NCI-H146 (cell line): ENCODE measurements around the gene USP6.
"Not testable (repeated sequence)": the region's sequence is repeated elsewhere in the genome, so short reads cannot be mapped to it uniquely, and the experiment has no call there.

Experiments
- DNase-seq: peaks from one replicate; lab custom pipeline; 2025; lab: John Stamatoyannopoulos, UW

Gene USP6

DNA sequence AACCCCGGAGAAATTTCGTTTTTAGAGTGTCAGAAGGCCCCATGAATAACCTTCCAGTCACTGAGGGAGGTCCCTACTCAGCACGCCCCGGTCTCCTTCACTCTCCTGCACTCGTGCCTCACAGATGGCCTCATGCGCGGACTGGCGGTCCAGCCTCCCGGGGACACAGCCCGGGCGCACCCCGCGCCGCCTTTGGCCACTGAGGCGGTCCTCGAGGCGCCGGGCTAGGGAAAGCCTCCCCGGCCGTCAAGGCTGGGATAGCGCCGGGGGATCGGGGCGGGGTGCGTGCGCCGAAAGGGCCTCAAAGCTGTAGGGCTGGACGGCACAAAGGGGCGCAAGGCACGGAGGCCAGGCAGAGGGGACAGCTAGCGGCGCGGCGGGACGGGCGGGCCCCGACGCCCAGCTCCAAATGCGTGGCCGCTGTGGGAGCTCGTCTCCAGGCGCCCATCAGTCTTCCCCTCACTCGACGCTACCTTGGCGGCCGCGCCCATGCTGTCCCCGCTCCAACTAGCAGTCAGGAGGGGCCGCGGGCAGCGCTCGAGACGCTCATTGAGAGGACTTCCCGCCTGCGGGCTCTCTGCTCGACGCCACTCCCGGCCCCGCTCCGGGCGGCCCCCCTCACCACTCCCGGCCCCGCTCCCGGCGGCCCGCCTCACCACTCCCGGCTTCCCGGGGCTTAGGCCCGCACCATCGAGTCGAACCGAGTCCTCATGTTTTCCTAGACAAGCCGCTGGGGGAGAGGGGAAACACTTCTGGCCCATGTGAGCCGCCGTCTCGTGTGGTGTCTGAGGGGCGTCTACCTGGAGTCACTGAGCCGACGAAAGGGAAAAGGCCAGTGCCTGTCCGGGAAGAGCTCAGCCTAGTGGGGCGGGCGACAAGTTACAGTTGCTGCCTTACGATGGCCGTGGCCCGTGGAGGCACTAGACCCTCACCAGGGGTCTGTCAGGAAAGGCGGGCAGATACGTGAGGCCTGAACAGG lies at the start of gene USP6:
Gene USP6, plus strand, starts transcription at position 360 of the 979 bp plus-strand sequence. CDS start 14,336 bp downstream, outside the sequence.
- DNase-seq, result no peak

DNA sequence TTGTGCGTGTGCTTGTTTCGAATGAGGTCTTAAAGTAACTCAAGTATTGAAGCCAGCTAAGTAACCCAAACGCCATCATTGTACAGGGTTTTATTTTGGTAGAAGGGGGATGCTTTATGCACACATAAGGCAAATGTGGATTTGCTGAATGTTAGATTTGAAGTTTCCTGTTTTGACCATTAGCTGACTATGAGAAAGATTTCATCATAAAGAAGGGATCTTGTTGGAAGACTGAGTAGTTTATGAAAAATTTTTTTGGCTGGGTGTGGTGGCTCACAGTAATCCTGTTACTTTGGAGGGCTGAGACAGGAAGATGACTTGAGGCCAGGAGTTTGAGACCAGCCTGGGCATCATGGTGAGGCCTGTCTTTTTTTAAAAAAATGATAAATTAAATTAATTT lies 47.6 kb upstream of the USP6 start:
- no peak for DNase-seq

- DNase-seq, result no peak
These were observed 46.1 kb upstream of the USP6 start for GRCh38 chr17:5069724-5070123.

DNA sequence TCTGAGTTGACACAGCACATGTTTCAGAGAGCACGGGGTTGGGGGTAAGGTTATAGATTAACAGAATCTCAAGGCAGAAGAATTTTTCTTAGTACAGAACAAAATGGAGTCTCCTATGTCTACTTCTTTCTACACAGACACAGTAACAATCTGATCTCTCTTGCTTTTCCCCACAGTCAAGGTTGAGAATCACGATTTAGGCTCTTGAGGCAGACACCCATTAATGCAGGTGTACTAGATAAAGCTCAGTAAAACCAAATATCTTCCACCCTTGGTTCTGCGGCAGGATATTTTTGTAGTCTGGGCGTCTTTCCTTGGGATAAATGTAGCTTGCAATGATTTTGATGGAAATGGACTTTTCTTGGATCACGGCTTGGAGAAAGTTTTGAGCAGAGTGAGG lies 40.4 kb upstream of the USP6 start:
- not testable (repeated sequence) for DNase-seq

DNA sequence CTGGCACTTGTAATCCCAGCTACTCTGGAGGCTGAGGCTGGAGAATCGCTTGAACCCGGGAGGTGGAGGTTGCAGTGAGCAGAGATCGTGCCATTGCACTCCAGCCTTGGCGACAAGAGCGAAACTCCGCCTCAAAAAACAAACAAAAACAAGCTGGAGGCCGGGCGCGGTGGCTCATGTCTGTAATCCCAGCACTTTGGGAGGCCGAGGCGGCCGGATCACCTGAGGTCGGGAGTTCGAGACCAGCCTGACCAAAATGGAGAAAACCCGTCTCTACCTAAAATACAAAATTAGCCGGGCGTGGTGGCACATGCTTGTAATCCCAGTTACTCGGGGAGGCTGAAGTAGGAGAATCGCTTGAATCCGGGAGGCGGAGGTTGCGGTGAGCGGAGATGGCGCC lies 38.6 kb upstream of the USP6 start:
- not testable (repeated sequence) for DNase-seq

DNA sequence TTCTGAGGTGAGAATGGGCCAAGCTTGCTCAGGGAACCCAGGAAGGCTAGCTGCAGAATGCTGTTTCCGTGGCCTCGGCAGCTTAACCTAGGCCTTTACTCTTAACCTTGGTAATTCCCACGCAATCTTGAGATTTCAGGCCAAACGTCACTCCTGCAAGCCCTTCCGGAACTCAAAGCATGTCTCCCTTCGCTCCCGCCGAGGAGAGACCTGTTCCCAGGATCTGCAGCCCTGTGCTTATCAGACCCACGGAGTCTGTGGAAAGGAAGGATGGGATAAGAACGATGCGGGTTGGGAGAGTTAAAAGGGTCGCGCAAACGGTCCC lies 38.1 kb upstream of the USP6 start:
- DNase-seq, result no peak

DNA sequence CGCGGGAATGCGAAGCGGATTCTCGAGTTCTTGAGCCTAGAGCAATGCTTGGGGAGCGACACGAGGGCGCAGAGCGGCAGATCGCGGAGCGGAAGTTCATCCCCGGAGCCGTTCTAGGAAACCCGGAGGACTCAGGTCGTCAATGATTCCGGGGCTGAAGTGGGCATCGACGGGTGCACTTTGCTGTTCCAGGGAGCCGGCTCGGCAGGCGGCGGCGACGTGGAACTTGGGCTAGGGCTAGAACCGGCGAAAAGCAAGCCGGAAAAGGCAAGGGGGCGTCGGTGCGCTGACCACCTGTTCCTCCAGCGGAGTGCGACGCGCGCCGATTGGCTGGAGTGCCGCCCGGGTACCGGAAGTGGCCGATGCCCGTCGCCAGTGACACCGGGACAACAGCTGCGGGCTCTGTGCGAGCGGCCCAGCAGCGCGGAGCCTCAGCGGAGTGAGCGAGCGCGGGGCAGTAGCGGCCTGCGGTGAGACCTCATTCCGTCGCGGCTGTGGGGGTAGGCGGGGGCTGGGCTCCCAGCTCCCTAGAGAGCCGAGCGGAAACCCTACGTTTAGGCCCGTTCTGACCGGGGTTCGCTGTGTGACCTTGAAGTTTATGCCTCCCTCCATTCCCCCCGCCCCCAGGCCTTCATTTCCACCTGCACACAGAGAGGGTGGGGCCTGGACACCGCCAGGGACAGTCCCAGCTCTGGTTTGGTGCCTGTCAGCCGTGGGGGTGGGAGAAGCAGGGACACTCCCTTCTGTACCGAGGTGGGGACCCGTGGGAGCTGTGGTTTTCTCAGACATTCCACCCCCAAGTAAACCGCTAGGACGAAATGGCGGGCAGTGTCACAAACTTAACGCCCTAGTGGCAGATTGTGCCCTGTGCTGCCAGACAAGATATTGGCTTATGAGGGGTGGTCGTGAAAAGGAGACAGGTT lies 37.5 kb upstream of the USP6 start, which contains the start of gene ZFP3:
Gene ZFP3, plus strand, starts transcription at position 362 of the 923 bp plus-strand sequence. CDS start 13,038 bp downstream, outside the sequence.
- DNase-seq, result peak; percentile 90

DNA sequence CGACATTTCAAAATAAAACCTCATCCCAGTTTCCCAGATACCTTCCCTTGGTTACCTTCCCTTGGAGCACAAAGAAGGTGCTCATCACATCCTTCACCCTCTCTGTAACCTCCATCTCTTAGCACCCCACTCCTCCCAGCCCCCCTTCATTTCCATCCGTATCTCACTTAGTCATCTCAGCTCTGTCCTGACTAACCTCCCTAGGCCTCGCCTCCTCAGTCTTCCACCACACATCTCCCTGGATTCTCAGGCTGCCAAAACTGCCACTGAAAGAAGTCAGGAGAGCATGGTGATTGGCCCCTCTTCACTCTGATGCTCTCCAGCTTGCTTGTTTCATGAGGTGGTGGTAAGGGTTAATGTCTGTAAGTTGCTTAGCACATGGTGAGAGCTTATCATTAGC lies 35.2 kb upstream of the USP6 start:
- no peak for DNase-seq

DNA sequence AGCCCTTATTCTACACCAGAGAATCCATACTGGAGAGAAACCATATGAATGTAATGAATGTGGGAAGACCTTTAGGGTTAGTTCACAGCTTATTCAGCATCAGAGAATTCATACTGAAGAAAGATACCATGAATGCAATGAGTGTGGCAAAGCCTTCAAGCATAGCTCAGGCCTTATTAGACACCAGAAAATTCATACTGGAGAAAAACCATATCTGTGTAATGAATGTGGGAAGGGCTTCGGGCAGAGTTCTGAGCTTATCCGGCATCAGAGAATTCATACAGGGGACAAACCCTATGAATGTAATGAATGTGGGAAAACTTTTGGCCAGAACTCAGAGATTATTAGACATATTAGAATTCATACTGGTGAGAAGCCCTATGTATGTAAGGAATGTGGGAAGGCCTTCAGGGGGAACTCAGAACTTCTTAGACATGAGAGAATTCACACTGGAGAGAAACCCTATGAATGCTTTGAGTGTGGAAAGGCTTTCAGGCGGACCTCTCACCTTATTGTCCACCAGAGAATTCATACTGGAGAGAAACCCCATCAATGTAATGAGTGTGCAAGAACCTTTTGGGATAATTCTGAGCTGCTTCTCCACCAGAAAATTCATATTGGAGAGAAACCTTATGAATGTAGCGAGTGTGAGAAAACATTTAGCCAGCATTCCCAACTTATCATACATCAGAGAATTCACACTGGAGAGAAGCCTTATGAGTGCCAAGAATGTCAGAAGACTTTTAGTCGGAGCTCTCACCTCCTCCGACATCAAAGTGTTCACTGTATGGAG lies 23.4 kb upstream of the USP6 start:
- DNase-seq, result no peak

GRCh38 chr17:5096731-5097100 lies 19.1 kb upstream of the USP6 start:
- no peak for DNase-seq

- DNase-seq, result peak; percentile 95
These were observed 18.6 kb upstream of the USP6 start for GRCh38 chr17:5097101-5097834.

- DNase-seq, result no peak
These were observed 16.6 kb upstream of the USP6 start for GRCh38 chr17:5099271-5099670.

- DNase-seq, result no peak
These were observed 15.0 kb upstream of the USP6 start for GRCh38 chr17:5100832-5101231.

GRCh38 chr17:5110816-5111215 lies 5.0 kb upstream of the USP6 start:
- no peak for DNase-seq

GRCh38 chr17:5111402-5112204 lies 4.2 kb upstream of the USP6 start, which contains the start of gene ZNF232:
ZNF232 (minus strand) TSS chr17:5111878; CDS start chr17:5111822, 56 bp downstream.
- peak; percentile 97 for DNase-seq

- no peak for DNase-seq
These were observed 2.4 kb downstream of the USP6 start for GRCh38 chr17:5118219-5118618.

DNA sequence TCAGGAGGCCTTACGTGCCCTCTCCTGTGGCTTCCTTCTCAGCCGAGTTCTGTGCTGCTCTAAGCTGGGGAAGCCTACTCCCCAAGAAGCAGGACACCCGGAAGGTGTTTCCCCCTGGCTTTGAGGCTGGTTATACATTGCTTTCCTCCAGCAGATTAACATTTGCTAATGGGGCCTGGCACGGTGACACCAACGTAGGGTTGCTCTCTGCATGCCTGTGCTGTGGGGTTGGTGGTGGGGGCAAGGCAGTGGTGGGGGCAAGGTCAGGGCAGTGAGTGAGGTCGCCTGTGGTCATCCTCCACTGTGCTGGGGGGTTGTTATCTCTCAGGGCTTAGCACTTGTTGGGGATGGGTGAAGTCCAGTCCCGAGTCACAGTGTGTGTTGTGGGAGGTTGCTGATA lies 4.2 kb downstream of the USP6 start:
- no peak for DNase-seq

- not testable (repeated sequence) for DNase-seq
These were observed 4.8 kb downstream of the USP6 start for GRCh38 chr17:5120436-5121185.

- DNase-seq, result no peak
These were observed 5.5 kb downstream of the USP6 start for GRCh38 chr17:5121186-5121841.
